Stomach (tissue), 9 donors: Measurements from ENCODE around the gene FBRSL1. TPM values are rescaled to one million over a fixed set of nuclear protein-coding genes. Genes with fewer than 3 reads are reported as not detected.

Experiments used
- DNase-seq, 2 donors: peaks; one replicate each; pipeline versions ENCODE4 v3.0.0 to v3.0.0-alpha.2; 2013 to 2019
- H3K27ac ChIP-seq, 5 donors: fragments of 200-600 bp in 4 of 5; sonication (generic) in 4 of 5; one replicate each; pipeline ENCODE4 v1.5.1; 2013 to 2019; ENCODE audit warnings: mild to moderate bottlenecking in 1 of 5, moderate library complexity in 1 of 5
- H3K27me3 ChIP-seq, 3 donors: fragments of 200-600 bp; sonication (generic); one replicate each; pipeline ENCODE4 v1.5.1; 2017 to 2019; ENCODE audit warnings: mixed run types in 1 of 3
- H3K36me3 ChIP-seq, 4 donors: fragments of 200-600 bp; sonication (generic); 1 replicate in 3 of 4; 2 replicates in 1 of 4; pipeline ENCODE4 v1.5.1; 2016 to 2019
- H3K4me1 ChIP-seq, 4 donors: fragments of 200-600 bp; sonication (generic); one replicate each; pipeline ENCODE4 v1.5.1; 2016 to 2019
- H3K4me3 ChIP-seq, 4 donors: fragments of 200-600 bp; sonication (generic) in 3 of 4; one replicate each; pipeline ENCODE4 v1.5.1; 2016 to 2019; ENCODE audit warnings: mild to moderate bottlenecking in 1 of 4
- H3K9me3 ChIP-seq, 4 donors: fragments of 200-600 bp; sonication (generic); one replicate each; pipeline ENCODE4 v1.5.1; 2016 to 2019
- CTCF ChIP-seq, 7 experiments: fragments of 450-650 bp in 4 of 7; fragments of 200-600 bp in 3 of 7; sonication (generic) in 3 of 7; IDR thresholded peaks; one replicate each; pipeline ENCODE4 v1.5.1; 2016 to 2019; ENCODE audit warnings: antibody characterized with exemption in 7 of 7, control low read depth in 2 of 7, mild to moderate bottlenecking in 1 of 7
- EP300 ChIP-seq: sonication (generic); formaldehyde crosslinking; IDR thresholded peaks from one replicate; pipeline ENCODE4 v1.6.1; 2017; ENCODE audit warnings: antibody characterized with exemption
- POLR2A ChIP-seq, 4 donors: fragments of 450-650 bp; IDR thresholded peaks; one replicate each; pipeline ENCODE4 v1.6.1; 2016; ENCODE audit warnings: antibody characterized with exemption in 4 of 4, control low read depth in 2 of 4, mild to moderate bottlenecking in 1 of 4, moderate library complexity in 1 of 4
- POLR2AphosphoS5 ChIP-seq, 3 donors: sonication (generic); formaldehyde crosslinking; IDR thresholded peaks; one replicate each; pipeline ENCODE4 v1.6.1; 2016; ENCODE audit warnings: antibody characterized with exemption in 3 of 3
- WGBS, 5 donors: extraction: QIAGEN DNeasy Blood & Tissue Kit in 3 of 5; methylation state at CpG; one replicate each; pipeline versions ENCODE4 v1.1.5 to v1.1.7; 2013 to 2018; 5-methylcytosine and 5-hydroxymethylcytosine counted together
- intact Hi-C: fragments of 100-400 bp; cut with DNase I; formaldehyde crosslinking; loops from one replicate; pipeline ENCODE4 v1.15.1; 2023; ENCODE audit warnings: low total_unique reads
- polyA plus RNA-seq, 3 donors: library from polyadenylated mRNA; stranded (reverse); fragments of 200-250 nt; gene quantifications; one replicate each; pipeline ENCODE4 v1.2.3, GENCODE V29; 2013
- total RNA-seq, 5 donors: library from RNA; depleted of rRNA; stranded (reverse); fragments of >200 nt; gene quantifications; one replicate each; pipeline versions ENCODE4 v1.1.0 to v1.2.3, GENCODE V29; 2014 to 2016
- donor health status: healthy with polysubstance abuse.
- donor health status: Bipolar disorder and iron deficiency.
- donor health status: healthy.

Gene FBRSL1
- total and polyA plus RNA-seq, 8 donors: 5.3 to 110 (median 15.7) TPM

- Histone ChIP-seq H3K36me3 (peaks cover 0 to 18% (median 10%) of the 10 kb centered on the region in 4 donors), H3K4me3 (no peak overlapping the region), H3K27ac (no peak overlapping the region), H3K9me3 (no peaks in the 10 kb centered on the region), H3K27me3 (no peaks in the 10 kb centered on the region), H3K4me1 (no peaks in the 10 kb centered on the region)
- TF ChIP-seq POLR2AphosphoS5 (IDR thresholded peaks at IDR 0.05): no peak
- TF ChIP-seq POLR2A (IDR thresholded peaks at IDR 0.05): no peak
- no peak for TF ChIP-seq CTCF (IDR thresholded peaks at IDR 0.05)
- WGBS, 5 donors: 85 to 91% (median 85%) methylated on average over 4 to 9 of the region's 9 CpGs
- DNase-seq: no peak
- intact Hi-C loops: no loop called here
These were observed 51.2 kb downstream of the FBRSL1 start for GRCh38 chr12:132541200-132541599.

GRCh38 chr12:132541996-132542395, 52.0 kb downstream of the FBRSL1 start:
- Histone ChIP-seq H3K4me3 (no peak overlapping the region), H3K27me3 (no peaks in the 10 kb centered on the region), H3K9me3 (no peaks in the 10 kb centered on the region), H3K36me3 (peaks cover 0 to 18% (median 10%) of the 10 kb centered on the region in 4 donors), H3K27ac (no peak overlapping the region), H3K4me1 (no peaks in the 10 kb centered on the region)
- DNase-seq: no peak
- 81 to 98% (median 94%) methylated on average over 4 to 20 of the region's 20 CpGs for WGBS, 5 donors
- intact Hi-C loops: no loop called here
- TF ChIP-seq CTCF (IDR thresholded peaks at IDR 0.05): no peak
- TF ChIP-seq POLR2A (IDR thresholded peaks at IDR 0.05): no peak
- TF ChIP-seq EP300: no peak
- no peak for TF ChIP-seq POLR2AphosphoS5 (IDR thresholded peaks at IDR 0.05)

- DNase-seq: no peak
- no peak overlapping the region for H3K27ac ChIP-seq
- H3K36me3 ChIP-seq: peaks cover 0 to 22% (median 12%) of the 10 kb centered on the region in 4 donors
- intact Hi-C loops: no loop called here
- WGBS, 5 donors: 93 to 96% (median 94%) methylated on average over 4 to 9 of the region's 9 CpGs
- no peak overlapping the region for H3K4me3 ChIP-seq
- H3K4me1 ChIP-seq: no peaks in the 10 kb centered on the region
- no peak for TF ChIP-seq CTCF (IDR thresholded peaks at IDR 0.05)
- H3K9me3 ChIP-seq: no peaks in the 10 kb centered on the region
- H3K27me3 ChIP-seq: no peaks in the 10 kb centered on the region
These were observed 52.7 kb downstream of the FBRSL1 start for GRCh38 chr12:132542661-132543060.

GRCh38 chr12:132543298-132544079, 53.5 kb downstream of the FBRSL1 start:
- Histone ChIP-seq H3K27ac (no peak overlapping the region), H3K36me3 (peaks cover 7 to 30% (median 21%) of the 10 kb centered on the region in 4 donors), H3K4me3 (no peak overlapping the region), H3K9me3 (no peaks in the 10 kb centered on the region), H3K27me3 (no peaks in the 10 kb centered on the region), H3K4me1 (no peaks in the 10 kb centered on the region)
- intact Hi-C loops: no loop called here
- TF ChIP-seq CTCF (IDR thresholded peaks at IDR 0.05) (no peak), EP300 (no peak), POLR2A (IDR thresholded peaks at IDR 0.05) (no peak), POLR2AphosphoS5 (IDR thresholded peaks at IDR 0.05) (no peak)
- no peak for DNase-seq
- 87 to 93% (median 88%) methylated on average over 19 to 27 of the region's 27 CpGs for WGBS, 5 donors
